ENCODE measurements around the gene DAD1. TPM values are rescaled to one million over a fixed set of nuclear protein-coding genes. Genes with fewer than 3 reads are reported as not detected.

The DAD1 gene
- polyA plus RNA-seq, 1 of the 3 experiments (the other 2 are of a cell fraction) = 406 TPM

- TF ChIP-seq, protein P1, sequence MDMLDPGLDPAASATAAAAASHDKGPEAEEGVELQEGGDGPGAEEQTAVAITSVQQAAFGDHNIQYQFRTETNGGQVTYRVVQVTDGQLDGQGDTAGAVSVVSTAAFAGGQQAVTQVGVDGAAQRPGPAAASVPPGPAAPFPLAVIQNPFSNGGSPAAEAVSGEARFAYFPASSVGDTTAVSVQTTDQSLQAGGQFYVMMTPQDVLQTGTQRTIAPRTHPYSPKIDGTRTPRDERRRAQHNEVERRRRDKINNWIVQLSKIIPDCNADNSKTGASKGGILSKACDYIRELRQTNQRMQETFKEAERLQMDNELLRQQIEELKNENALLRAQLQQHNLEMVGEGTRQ (IDR thresholded peaks at IDR 0.05; ENCODE audit: borderline replicate concordance, low read depth, low read length) = no peak
- TF ChIP-seq FOXJ3 (CRISPR knock-in tag; IDR thresholded peaks at IDR 0.05) = no peak
- no peak for TF ChIP-seq RCOR1 (IDR thresholded peaks at IDR 0.05; ENCODE audit: low read length)
- TF ChIP-seq RXRA (IDR thresholded peaks at IDR 0.05; ENCODE audit: borderline replicate concordance, low read depth) = 0 out of 2 replicates have a peak, but pooled peaks have one; percentile 2
- TF ChIP-seq, protein P2, sequence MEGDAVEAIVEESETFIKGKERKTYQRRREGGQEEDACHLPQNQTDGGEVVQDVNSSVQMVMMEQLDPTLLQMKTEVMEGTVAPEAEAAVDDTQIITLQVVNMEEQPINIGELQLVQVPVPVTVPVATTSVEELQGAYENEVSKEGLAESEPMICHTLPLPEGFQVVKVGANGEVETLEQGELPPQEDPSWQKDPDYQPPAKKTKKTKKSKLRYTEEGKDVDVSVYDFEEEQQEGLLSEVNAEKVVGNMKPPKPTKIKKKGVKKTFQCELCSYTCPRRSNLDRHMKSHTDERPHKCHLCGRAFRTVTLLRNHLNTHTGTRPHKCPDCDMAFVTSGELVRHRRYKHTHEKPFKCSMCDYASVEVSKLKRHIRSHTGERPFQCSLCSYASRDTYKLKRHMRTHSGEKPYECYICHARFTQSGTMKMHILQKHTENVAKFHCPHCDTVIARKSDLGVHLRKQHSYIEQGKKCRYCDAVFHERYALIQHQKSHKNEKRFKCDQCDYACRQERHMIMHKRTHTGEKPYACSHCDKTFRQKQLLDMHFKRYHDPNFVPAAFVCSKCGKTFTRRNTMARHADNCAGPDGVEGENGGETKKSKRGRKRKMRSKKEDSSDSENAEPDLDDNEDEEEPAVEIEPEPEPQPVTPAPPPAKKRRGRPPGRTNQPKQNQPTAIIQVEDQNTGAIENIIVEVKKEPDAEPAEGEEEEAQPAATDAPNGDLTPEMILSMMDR (IDR thresholded peaks at IDR 0.05) = no peak
- TF ChIP-seq PBX3 (IDR thresholded peaks at IDR 0.05) = no peak
- TF ChIP-seq TCF12 (IDR thresholded peaks at IDR 0.05) = no peak
- TF ChIP-seq FOSL2 (IDR thresholded peaks at IDR 0.05; ENCODE audit: borderline replicate concordance, low read depth) = peak; percentile 32; the same call in 1 of the 2 replicates
Observed at GRCh38 chr14:22572562-22573058, 16.4 kb downstream of the DAD1 start (continued).

GRCh38 chr14:22570132-22570949 lies 18.7 kb downstream of the DAD1 start:
- Histone ChIP-seq H3K79me2 (ENCODE audit: insufficient read depth) (peaks cover 73% of the 10 kb centered on the region), H4K20me1 (ENCODE audit: insufficient read depth) (peaks cover 10% of the 10 kb centered on the region; the same call in 1 of the 2 replicates), H3K27me3 (ENCODE audit: insufficient read depth) (no peaks in the 10 kb centered on the region), H3K9ac (no peak overlapping the region), H3K9me2 (no peaks in the 10 kb centered on the region), H3K4me1 (ENCODE audit: control insufficient read depth in 1 of 2, insufficient read depth in 2 of 2, low read depth in 1 of 2, low read length in 1 of 2) (peaks cover 0 to 18% of the 10 kb centered on the region in 2 experiments; a peak in 1 of 4 replicates), H3K27ac (ENCODE audit: low read depth in 2 of 2, low read length in 1 of 2) (peak overlapping the region; percentile 7 to 32; a peak in 1 of 4 replicates), H3K4me2 (no peak overlapping the region), H2AFZ (ENCODE audit: low read depth) (peak overlapping the region; percentile 48), H3F3A (replicated peaks; ENCODE audit: insufficient read depth) (peaks cover 30% of the 10 kb centered on the region), H3K4me3 (ENCODE audit: low read depth in 2 of 2, low read length in 1 of 2) (peak overlapping the region in 1 of 2 experiments; percentile 1; a peak in 1 of 4 replicates), H3K9me3 (no peaks in the 10 kb centered on the region), H3K36me3 (replicated peaks in 1 of 2; ENCODE audit: control insufficient read depth in 1 of 2, insufficient read depth in 2 of 2, low read length in 1 of 2) (peaks cover 51 to 69% of the 10 kb centered on the region in 2 experiments)
- CTCF ChIA-PET = interaction anchor here (0.6 to 10.4 kb wide), 82 partner anchors 8 to 424 kb away, joined by 3 to 116 read pairs (median 4); partner anchors contain the start of genes ABHD4, DAD1 and MRPL52
- TF ChIP-seq SIN3A (IDR thresholded peaks at IDR 0.05; ENCODE audit: borderline replicate concordance, low read depth, low read length) (no peak), PBX3 (IDR thresholded peaks at IDR 0.05) (no peak), GATA2 (CRISPR knock-in tag; IDR thresholded peaks at IDR 0.05) (no peak), GABPA (IDR thresholded peaks at IDR 0.05; ENCODE audit: low read depth) (no peak), SMC3 (IDR thresholded peaks at IDR 0.05; ENCODE audit: low read depth, low read length) (peak; percentile 66), RAD21 (IDR thresholded peaks at IDR 0.05; ENCODE audit: low read length) (peak; percentile 87)
- TF ChIP-seq, protein P3, sequence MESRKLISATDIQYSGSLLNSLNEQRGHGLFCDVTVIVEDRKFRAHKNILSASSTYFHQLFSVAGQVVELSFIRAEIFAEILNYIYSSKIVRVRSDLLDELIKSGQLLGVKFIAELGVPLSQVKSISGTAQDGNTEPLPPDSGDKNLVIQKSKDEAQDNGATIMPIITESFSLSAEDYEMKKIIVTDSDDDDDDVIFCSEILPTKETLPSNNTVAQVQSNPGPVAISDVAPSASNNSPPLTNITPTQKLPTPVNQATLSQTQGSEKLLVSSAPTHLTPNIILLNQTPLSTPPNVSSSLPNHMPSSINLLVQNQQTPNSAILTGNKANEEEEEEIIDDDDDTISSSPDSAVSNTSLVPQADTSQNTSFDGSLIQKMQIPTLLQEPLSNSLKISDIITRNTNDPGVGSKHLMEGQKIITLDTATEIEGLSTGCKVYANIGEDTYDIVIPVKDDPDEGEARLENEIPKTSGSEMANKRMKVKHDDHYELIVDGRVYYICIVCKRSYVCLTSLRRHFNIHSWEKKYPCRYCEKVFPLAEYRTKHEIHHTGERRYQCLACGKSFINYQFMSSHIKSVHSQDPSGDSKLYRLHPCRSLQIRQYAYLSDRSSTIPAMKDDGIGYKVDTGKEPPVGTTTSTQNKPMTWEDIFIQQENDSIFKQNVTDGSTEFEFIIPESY (IDR thresholded peaks at IDR 0.05; ENCODE audit: borderline replicate concordance, low read depth) = no peak
- TF ChIP-seq, protein P2 (IDR thresholded peaks at IDR 0.05) = peak; percentile 89
- DNase-seq = peak; percentile 71
- POLR2A ChIA-PET = no interaction called here
- 38% methylated on average over 8 of the region's 8 CpGs for WGBS (ENCODE audit: low lambda C conversion rate)

Data from SK-N-SH (cell line).